PC-3 (cell line): ENCODE data around the gene MAD1L1.

Experiments used
- CTCF ChIP-seq: fragments of 300-600 bp; sonication (generic); conservative IDR thresholded peaks from 2 replicates; pipeline ENCODE4 v1.5.1; 2017; ENCODE audit warnings: antibody characterized with exemption, low read depth, mild to moderate bottlenecking, low read length
- EZH2 ChIP-seq: fragments of 300-600 bp; sonication (generic); IDR thresholded peaks from one replicate; pipeline ENCODE4 v1.6.1; 2017; ENCODE audit warnings: antibody characterized with exemption, mild to moderate bottlenecking, low read length; ENCODE audit not compliant: unreplicated experiment
- EZH2phosphoT487 ChIP-seq: fragments of 300-600 bp; sonication (generic); IDR thresholded peaks from 2 replicates; pipeline ENCODE4 v1.6.1; 2018; ENCODE audit warnings: mild to moderate bottlenecking, antibody characterized with exemption, low read length, borderline replicate concordance

GRCh38 chr7:1914743-1915142 lies 318.0 kb downstream of the MAD1L1 start:
- TF ChIP-seq EZH2 (no peak), CTCF (no peak), EZH2phosphoT487 (no peak)
